NCI-H345 (cell line): ENCODE data around the gene CD79A.

Experiments
- DNase-seq: peaks from one replicate; lab custom pipeline; 2025; lab: John Stamatoyannopoulos, UW

CD79A gene

DNA sequence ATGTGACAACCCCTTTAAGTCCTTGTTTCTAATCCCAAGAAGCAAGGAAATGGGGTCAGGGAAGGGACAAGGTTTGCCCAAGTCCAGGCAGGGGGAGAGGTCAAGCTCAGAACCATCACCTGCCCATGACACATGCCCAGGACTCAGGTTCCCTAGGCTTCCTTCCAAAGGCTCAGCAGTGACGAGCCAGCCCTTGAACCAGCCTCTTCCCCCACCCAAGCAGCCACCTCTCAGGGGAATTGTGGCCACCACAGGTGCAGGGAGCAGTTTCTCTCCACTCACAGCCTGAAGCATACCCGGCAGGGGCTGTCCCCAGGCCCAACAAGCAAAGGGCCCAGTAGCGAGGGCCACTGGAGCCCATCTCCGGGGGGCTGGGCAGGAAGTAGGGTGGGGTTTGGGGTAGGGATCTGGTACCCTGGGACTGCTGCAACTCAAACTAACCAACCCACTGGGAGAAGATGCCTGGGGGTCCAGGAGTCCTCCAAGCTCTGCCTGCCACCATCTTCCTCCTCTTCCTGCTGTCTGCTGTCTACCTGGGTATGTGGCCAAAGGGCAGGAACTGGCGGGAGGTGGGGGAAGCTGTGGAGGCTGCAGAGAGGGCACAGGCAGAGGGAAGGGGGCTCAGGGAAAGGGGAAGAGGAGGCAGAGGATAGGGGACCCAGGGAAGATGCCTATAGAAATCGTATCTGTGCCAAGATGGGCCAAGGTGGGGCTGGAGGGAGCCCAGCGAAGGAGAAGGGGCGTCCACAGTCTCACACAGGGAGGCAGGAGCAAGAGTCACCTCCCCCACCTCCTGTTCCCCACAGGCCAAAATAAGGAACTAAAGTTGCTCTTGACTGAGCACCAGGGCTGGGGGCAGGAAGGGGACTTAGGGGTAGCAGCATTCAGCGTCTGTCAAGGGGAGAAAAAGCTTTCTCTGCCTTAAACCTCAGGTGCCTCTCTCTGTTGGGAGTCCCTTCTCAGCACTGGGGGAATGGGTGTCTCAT, at the start of gene CD79A:
TSS of gene CD79A (plus strand) at position 433 of the 986 bp plus-strand sequence. CDS start at position 459, 26 bp downstream.
- no peak for DNase-seq

DNA sequence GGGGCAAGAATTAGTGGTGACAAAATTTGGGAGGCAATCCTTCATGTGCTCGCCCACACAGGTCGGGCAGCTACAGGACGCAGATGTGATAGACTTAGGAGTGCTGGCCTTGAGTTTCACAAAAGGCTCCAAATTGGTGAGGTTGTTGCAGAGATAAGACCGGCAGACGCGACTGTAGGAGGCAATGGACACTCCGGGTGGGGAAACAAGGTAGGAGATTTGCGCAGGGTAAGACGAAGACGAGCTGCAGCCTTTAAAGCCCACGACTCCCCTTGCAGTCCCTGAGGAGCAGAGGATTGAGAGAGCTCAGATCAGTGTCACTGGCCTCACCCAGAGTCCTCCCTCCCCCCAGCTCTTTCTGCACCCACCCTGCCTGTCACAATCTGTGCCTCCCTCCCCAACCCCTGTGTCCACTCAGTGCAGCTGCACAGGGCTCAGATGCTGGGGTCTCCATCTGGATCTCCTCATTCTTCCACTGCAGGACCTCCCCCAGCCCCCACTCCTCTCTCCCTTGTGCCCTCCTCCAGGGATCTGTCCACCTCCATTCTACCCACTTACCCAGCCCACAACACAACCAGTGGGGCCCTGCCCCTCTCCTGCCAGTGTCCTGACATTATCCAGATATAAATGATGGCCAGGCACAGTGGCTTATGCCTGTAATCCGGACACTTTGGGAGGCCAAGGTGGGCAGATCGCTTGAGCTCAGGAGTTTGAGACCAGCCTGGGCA, 38.9 kb upstream of the CD79A start:
- no peak for DNase-seq

DNA sequence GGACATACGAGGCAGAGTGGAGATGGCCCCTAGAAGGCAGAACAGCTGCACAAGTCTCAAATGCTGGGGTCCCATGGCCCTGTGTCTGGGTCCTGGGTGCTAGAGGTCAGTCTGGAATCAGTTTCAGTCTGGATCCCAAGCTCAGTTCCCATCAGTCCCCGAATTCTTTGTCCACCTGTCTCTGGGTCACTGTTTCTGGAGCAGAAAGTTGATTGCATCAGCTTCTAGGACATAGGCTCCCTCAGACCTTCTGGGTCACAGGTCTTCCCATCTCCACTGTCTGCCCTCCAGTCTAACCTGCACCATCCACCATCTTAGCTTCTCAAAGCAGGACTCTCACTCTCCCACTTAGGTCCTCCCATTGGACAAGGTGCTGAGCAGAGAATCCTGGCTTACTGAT, 37.9 kb upstream of the CD79A start:
- no peak for DNase-seq

DNA sequence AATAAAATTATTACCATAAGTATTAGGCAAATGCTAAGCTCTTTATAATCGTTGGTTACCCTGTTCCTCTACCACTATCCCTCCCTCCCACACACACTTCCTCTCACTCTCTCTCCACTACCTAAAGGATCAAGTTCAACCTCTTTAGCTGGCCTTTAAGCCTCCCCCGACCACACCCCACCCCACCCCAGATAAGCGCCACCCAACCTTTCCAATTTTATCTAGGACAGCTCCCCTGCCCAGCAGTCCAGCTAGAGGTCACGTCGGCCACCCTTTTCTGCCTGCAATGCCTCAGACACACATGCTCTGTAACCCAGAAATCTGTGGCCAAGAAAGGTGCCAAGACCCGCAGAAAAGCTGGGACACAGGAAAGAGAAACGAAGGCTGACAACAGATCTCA, 33.7 kb upstream of the CD79A start:
- no peak for DNase-seq

DNA sequence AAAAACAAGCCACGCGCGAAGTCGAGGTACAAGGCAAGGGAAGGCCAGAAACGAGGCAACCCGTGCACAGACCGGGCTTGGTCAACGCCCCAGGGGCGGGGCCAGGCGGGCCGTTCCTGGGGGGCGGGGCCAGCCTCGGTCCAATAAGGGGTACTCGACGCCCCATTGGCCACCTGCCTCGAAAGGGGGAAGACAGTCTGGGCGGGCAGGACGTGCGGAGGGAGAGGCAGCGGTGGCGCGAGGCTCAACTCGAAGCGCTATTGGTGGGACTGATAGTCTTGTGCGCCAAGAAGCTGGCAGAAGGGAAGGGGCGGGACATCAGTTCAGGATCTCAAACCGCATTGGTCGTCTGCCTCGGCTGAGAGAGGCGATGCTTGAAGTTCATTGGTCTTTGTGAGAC, 32.5 kb upstream of the CD79A start, which contains the start of gene LYPD4:
TSS of gene LYPD4 (minus strand) at position 83 of the 400 bp plus-strand sequence. CDS start 5,398 bp downstream, outside the sequence.
- no peak for DNase-seq

DNA sequence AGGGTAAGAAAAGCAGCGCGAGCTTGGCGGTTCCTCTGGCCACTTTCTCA, 32.3 kb upstream of the CD79A start, which contains the start of gene DMRTC2:
TSS of gene DMRTC2 (plus strand) at position 42 of the 50 bp plus-strand sequence. CDS start 2,387 bp downstream, outside the sequence.
- no peak for DNase-seq

DNA sequence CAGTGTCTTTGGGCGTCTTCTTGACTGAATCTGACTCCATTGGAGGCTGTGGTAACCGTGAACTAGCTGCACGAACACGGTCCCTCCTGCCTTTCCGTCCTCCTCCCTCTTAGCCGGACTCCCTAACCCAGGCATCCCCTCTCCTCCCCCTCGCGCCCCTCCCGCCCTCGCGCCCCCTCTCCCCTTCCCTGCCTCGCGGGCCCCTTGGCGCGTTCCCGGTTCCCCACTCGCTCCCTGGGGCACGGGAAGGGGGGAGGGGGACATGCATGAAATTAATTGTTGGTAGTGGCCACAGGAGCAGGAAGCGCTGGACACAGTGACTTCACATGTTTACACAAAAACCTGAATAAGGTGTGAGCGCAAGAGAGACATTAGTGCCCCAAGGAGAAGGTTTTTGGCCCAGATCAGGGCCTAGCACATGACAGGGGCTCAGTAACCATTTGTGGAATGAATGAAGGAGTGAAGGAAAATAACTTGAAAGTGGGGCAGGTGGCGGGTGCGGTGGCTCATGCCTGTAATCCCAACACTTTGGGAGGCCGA, 32.0 kb upstream of the CD79A start:
- no peak for DNase-seq

DNA sequence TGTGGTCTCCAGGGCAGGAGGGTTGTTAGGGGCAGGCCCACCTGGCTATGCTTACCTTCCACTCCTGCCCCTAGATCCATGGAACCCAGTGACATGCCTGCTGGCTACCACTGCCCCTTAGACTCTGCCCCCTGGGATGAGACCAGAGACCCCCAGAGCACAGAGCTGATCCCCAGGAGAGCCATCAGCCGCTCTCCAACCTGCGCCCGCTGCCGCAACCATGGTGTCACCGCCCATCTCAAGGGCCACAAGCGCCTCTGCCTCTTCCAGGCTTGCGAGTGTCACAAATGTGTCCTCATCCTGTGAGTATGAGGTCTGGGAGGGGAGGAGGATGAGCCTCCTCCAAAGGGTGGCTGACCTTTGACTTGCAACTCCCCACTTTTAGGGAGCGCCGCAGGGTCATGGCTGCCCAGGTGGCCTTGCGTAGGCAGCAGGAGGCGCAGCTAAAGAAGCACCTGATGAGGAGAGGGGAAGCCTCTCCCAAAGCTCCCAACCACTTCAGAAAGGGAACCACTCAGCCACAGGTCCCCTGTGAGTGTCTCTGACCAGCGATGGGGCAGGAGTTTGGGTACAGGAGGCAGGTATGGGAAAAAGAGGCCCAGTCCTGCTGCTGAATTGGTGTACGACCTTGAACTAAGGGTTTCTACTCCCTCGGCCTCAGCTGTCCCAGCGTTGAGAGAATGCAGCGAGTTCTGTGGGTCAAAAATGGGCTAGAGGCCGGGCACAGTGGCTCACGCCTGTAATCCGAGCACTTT, 29.6 kb upstream of the CD79A start:
- no peak for DNase-seq

DNA sequence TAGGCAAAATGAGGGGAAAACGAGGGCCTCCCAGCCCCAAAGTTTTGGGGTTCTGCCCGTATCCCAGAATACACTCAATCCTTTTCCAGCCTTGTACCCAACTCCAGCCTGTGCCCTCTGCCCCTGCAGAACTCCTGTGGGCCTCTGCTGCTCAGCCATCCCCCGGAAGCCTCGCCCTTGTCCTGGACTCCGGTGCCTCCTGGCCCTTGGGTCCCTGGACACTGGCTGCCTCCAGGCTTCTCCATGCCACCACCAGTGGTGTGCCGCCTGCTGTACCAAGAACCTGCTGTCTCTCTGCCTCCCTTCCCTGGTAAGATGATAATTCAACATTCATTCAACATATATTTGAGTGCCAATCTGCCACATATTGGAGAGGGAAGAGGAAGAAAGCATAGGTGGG, 28.4 kb upstream of the CD79A start:
- no peak for DNase-seq

DNA sequence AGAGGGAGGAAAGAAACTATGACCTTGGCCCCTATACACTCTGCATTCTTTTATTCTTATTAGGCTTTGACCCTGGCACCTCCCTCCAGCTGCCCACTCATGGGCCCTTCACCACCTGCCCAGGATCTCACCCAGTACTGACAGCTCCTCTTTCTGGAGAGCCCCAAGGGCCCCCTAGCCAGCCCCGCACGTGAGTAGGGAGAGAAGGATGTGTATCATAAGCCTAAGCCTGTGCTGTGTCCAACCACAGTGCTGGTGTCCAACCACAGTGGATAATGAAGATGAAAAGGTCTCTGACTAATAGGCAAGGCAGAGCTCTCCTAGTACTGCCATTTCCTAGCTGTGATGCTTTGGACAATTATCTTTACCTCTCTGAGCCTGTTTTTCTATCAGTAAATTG, 28.0 kb upstream of the CD79A start:
- DNase-seq, result no peak

DNA sequence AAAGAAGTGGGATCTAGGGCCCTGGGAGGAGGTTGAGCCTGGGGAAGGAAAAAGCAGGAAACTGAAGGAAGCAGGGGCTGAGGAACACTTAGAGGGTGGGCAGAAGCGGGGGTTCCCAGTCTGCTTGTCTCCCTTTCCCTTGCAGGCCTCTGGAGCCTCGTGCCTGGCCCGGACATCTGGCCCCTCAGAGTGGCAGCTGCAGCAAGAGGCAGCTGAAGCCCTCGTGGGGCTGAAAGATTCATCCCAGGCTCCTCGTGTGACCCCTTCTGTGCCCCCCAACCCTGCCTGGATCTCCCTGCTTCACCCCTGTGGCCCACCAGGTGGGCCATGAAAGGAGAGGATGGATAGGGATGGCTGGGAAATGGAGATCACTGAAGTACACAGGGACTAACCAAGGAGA, 26.7 kb upstream of the CD79A start:
- no peak for DNase-seq

DNA sequence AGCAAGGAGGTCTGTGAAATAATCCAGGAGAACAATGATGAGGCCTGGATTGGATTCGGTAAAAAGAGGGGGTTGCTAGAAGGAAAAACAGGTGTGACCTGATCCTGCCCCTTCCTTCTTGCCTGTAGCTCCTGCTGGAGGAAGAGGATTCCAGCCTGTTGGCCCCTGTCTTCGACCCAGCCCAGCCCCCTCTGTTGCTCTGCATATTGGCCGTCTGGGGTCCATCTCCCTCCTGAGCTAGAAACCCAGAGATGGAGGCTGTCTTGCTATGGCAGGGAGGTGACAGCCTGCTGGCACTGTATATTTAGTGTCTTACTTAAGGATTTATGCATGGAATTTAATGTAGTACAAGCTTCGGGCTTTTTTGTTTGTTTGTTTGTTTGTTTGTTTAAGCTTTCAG, 25.6 kb upstream of the CD79A start:
- no peak for DNase-seq

DNA sequence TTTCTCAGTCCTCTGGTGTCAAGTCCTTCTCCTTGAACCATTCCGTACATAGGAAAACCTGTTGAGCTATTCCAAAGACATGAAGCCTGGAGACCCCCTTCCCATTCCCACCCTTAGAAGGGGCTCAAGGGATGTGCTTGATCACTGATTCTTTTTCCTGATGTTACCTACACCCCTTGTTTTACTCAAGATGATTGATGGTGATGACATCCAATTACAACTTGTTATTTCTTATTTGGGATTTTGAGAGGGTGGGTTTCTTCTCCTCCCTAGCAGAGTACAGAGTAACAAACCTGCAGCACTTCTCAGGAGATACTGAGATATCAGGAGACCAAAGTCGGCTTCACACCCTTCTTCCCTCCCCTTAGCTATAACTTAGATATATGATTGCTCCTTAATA, 23.7 kb upstream of the CD79A start:
- no peak for DNase-seq

DNA sequence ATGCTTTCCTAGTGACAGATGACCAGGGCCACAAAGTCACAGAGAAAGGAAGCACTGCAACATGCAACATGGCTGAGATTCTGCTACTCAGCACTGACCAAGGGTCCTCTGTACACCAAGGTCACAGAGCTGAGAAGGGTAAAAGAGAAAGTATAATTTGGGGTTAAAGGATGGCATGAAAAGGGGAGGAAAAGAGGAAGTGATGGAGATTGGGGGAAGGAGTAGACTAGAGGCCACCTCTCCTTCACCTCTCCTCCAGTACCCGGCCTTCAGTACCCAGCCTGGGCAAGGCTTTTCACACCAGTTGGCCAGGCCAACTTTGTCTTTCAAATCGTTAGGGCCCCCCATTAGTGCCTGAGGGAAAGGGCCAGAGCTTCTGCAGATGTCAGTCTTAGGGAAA, 23.3 kb upstream of the CD79A start:
- no peak for DNase-seq

DNA sequence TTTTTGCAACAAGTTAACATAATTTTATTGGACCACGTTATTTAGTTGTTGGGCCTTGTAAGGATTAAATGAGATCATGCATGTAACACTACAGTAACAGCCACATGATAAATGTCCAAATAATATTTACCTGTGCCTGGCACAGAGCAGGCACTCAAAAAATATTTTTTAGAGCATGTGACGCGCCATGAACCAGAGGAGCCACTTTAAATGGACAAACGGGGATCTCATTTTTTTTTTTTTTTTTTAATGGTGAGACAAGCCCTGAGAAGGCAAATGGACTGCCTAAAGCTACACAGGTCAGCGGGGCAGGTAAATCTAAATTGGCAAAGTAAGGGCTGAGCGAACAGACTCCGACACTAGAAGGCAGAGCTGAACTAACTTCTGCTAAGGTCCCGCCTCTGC, 17.9 kb upstream of the CD79A start:
- no peak for DNase-seq

DNA sequence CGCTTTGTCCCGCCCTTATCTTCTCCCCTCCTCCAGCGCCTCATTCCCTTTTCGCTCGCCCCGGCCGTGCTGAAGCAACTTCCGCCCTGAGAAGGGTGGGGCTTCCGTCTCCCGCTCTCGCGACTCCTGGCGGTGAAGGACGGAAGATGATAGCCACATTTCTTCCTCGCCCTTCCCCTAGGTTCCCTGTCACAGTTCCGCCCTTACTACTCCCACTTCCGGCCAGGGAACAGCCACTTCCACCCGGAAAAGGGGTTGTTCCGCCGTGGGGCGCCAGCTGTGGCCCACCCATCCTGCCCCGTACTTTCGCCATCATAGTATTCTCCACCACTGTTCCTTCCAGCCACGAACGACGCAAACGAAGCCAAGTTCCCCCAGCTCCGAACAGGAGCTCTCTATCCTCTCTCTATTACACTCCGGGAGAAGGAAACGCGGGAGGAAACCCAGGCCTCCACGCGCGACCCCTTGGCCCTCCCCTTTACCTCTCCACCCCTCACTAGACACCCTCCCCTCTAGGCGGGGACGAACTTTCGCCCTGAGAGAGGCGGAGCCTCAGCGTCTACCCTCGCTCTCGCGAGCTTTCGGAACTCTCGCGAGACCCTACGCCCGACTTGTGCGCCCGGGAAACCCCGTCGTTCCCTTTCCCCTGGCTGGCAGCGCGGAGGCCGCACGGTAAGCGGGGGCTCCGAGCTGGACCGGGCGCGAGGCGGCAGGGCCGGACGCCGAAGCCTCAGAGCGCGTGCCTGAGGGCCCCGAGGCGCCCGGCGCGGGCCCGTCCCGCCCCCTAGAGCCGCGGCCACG, 17.3 kb upstream of the CD79A start, which contains the start of gene RPS19:
TSS of gene RPS19 (plus strand) at position 638 of the 801 bp plus-strand sequence. CDS start 520 bp downstream, outside the sequence.
- peak; percentile 96 for DNase-seq

DNA sequence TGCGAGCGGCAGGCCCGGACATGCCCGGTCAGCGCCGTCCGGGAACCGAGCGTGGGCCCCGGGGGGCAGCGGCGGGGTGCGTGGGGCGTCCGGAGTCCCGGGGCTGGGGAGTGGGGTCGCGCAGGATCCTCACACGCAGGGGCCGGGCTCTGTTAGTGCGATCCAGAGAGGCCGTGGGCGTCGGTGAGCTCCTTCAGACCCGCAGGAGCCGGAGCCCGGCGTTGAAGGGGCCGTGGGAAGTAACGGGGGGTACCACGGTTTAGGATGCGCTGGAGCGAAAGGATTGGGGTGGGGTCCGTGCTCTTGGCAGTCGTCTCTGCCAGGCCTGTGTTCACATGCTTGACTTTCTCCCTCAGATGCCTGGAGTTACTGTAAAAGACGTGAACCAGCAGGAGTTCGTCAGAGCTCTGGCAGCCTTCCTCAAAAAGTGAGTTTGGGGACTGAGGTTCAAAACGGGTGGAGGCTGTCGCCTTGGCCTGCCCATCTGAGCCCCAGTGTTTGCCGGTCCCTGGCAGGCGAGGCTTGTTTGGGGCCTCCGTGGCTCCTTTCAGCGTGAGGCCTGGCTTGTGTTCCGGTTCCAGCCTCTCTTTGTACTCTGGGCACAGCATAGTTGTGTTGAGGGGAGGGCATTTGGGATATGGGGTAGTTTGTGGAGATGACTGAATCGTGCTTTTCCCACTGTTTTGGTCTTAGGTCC, 16.5 kb upstream of the CD79A start:
- DNase-seq, result no peak

DNA sequence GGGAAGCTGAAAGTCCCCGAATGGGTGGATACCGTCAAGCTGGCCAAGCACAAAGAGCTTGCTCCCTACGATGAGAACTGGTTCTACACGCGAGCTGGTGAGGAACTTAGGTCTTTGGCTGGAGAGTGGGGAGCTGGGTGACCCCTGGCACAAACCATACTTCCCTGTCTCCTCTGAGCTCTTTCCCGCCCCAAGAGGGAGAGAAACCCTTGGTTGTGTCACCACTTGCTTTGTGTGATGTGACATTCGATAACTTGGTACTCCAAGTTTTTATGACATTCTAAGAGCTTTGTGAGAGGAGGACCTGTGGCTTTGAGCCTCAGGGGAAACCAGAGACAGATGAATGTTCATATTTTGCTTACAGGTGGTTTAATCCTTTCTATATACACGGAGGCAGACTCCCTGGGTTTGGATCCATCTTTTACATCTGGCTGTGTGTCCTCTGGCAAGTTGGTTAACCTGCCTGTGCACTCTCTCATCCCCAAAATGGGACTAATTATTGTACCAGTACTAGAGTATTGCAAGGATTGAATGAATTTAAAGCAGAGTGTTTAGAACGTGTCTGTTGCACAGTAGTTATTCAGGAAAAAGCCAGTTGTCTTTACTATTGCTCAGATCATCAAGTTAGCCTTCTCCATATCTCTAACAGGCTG, 15.8 kb upstream of the CD79A start:
- no peak for DNase-seq

DNA sequence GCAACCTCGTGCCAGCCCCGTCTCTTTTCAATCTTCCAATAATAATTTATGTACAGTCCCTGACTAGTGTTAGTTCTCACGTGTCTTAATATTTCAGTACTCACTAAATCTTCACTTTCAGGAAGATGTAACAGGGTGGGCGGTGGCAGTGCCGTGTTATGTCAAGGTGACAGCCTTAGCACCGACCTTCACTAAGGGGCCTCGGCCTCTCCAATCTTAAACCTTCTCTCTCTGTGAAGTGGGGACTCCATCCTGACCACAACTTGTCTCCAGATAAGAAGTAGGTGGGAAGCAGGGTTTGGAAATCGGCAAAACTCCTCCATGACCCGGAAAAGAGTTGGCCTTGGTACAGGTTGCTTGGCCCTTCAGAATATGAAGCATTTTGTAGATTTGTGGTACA, 15.2 kb upstream of the CD79A start:
- no peak for DNase-seq

DNA sequence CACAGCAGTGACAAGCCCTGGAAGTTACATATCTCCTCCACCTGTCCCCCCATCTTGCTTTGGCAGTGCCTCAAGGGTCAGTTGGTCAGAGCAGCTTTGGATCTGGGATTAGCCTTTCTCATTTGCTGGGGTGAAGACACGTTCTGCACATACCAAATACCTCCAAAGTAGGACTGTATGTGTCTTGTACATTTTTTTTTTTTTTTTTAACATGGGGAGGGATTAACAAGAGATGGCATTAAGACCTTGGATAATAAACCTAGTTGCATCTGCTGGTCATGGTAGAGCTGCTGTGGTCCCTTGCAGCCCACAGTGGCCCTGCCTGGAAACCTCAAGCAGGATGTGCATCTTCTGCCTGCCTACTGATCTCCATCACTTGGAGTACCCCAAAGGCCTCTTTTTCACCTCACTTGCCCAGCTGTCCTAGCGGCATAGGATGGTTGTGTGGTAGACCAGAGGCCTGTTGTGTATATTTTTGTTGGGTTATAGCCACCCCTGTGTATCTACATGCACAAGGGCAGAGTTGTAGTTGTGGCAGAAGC, 14.6 kb upstream of the CD79A start:
- no peak for DNase-seq
